ENCODE results near the gene GNAQ. TPM values are rescaled to one million over a fixed set of nuclear protein-coding genes. Genes with fewer than 3 reads are reported as not detected.

Gene GNAQ
- total RNA-seq, 1 donor from 2014 or later, result 55.2 TPM

GRCh38 chr9:77912895-77913693, 118.5 kb downstream of the GNAQ start:
- DNase-seq (ENCODE audit: extremely low read depth, low read depth, low spot score), result no peak

DNA sequence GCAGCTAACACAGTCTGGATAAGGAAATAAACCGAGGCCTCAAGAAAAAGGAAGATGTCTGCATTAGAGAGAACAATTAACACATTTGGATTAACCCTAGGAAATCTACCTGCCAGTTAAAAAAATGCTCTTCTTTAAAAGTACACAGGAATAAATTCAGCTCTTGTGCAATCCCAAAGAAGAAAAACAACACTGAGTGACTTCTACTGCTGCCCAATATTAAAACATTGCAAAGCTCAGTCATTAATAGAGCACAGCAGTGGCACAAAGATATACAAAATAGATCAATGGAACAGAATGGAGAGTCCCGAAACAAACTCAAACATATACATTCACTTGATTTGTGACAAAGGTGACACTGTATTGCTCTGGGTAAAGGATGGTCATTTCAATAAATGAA, 119.7 kb downstream of the GNAQ start:
- no peak for DNase-seq (ENCODE audit: extremely low read depth, low read depth, low spot score)

DNA sequence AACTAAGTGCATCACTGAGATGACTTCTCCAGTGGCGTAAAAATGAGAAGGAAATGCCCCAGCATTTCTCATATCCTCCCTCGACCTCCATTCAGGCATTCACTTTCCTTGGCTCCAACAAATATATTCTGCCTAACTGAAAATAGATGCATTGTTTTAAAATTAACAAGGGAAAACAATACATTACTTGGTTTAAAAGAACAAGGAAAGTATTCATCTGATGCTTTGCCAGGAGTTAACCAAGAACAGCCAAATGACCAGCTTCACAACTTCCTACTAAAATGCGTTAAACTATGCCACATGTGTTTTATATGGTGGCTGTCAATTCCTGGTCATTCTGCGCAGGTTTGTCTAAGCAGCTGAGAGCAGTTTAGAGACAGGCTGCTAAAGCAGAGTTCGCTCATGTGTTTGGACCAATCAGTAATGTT, 121.4 kb downstream of the GNAQ start:
- DNase-seq (ENCODE audit: extremely low read depth, low read depth, low spot score), result no peak

- no peak for DNase-seq (ENCODE audit: extremely low read depth, low read depth, low spot score)
Observed at GRCh38 chr9:77909306-77909705, 122.3 kb downstream of the GNAQ start.

DNA sequence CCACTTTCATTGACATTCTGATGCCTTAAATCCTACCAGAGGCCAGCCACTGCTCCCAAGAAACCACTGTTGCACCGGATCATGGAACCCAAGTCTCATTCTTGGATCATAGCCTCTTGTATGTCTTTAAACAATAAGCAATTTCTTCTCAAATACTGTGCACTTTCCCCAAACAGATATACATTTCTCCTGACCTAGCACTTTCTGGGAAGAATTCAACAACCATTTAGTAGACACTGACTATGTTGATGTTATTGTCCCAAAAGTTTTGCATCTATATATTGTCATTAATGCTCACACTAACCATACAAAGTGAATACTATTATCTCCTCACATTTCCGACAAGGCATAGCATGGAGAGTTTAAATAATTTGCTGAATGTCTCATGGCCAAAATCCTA, 123.3 kb downstream of the GNAQ start:
- no peak for DNase-seq (ENCODE audit: extremely low read depth, low read depth, low spot score)

- DNase-seq (ENCODE audit: extremely low read depth, low read depth, low spot score), result no peak
Observed at GRCh38 chr9:77907585-77907984, 124.0 kb downstream of the GNAQ start.

DNA sequence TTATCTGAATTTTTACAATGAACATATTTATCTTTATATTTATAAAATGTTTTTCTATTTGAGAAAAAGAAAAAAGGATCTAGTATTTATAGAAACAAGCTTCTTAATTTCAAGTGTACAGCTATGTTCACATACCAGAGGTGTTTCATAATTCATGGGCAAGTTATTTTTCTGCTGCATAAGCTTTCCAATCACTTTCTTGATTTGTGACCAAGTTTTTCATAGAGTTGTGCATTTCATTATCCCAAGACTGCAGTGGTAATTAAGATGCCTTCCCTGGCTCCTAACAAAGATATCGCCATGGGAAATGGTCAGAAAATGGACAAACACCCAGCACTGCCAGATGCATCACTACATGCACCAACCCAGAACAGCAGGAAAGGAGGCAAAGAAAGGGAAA, 124.6 kb downstream of the GNAQ start:
- DNase-seq (ENCODE audit: extremely low read depth, low read depth, low spot score), result no peak

- DNase-seq (ENCODE audit: extremely low read depth, low read depth, low spot score), result no peak
Observed at GRCh38 chr9:77903666-77904285, 127.8 kb downstream of the GNAQ start.

GRCh38 chr9:77901771-77902170, 129.8 kb downstream of the GNAQ start:
- no peak for DNase-seq (ENCODE audit: extremely low read depth, low read depth, low spot score)

- no peak for DNase-seq (ENCODE audit: extremely low read depth, low read depth, low spot score)
Observed at GRCh38 chr9:77901018-77901417, 130.6 kb downstream of the GNAQ start.

- DNase-seq (ENCODE audit: extremely low read depth, low read depth, low spot score), result no peak
Observed at GRCh38 chr9:77899679-77900354, 131.8 kb downstream of the GNAQ start.

DNA sequence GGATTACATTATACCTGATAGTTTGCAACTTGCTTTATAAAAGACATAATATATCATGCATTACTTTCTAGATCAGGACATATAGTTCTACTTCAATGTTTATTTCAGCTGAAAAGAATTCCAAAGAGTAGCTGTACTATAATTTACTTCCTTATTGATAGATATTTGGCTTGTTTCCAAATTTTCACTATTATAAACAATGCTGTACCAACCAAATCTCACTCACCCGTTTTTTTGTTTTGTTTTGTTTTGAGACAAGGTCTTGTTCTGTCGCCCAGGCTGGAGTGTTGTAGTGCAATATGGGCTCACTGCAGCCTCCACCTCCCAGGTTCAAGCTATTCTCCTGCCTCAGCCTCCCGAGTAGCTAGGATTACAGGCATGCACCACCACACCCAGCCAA, 132.7 kb downstream of the GNAQ start:
- no peak for DNase-seq (ENCODE audit: extremely low read depth, low read depth, low spot score)

DNA sequence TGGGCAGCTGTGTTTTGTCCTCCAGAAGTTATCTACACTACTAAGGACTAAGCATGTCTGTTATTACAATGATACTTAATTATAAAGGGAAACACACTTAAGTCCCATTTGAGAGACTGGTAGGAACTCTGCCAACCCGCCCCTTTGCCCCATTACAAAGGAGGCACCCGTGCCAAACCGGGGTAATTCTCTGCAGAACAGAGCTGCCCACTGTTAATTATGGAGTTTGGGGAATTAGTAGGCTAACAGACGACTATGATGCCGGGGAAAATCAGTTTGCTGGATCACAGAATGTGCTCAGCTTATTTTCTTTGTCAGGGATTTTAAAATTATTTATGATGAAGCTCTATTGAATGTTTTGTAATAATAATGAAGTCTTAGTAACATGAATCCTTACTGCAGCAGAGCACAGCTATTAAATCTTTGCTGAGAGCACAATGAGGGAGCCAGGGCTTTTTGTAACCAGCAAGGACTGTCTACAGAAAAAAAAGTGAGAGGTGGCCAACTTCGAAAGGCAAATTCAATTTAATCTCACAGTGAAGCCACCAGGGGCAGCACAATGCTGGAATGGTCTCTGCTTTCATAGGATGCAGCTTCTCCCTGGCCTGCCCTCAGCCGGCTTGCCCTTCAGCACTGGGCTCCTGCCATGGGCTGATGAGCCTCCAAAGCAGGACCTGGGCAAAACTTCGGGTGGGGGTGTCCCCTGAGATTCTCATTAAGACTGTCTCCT, 134.5 kb downstream of the GNAQ start:
- no peak for DNase-seq (ENCODE audit: extremely low read depth, low read depth, low spot score)

- no peak for DNase-seq (ENCODE audit: extremely low read depth, low read depth, low spot score)
Observed at GRCh38 chr9:77896269-77896937, 135.2 kb downstream of the GNAQ start.

- DNase-seq (ENCODE audit: extremely low read depth, low read depth, low spot score), result no peak
Observed at GRCh38 chr9:77893706-77894105, 137.9 kb downstream of the GNAQ start.

GRCh38 chr9:77892955-77893514, 138.6 kb downstream of the GNAQ start:
- DNase-seq (ENCODE audit: extremely low read depth, low read depth, low spot score), result no peak

- DNase-seq (ENCODE audit: extremely low read depth, low read depth, low spot score), result no peak
Observed at GRCh38 chr9:77892171-77892570, 139.4 kb downstream of the GNAQ start.

- DNase-seq (ENCODE audit: extremely low read depth, low read depth, low spot score), result no peak
Observed at GRCh38 chr9:77891128-77891800, 140.3 kb downstream of the GNAQ start.

- no peak for DNase-seq (ENCODE audit: extremely low read depth, low read depth, low spot score)
Observed at GRCh38 chr9:77887662-77888061, 143.9 kb downstream of the GNAQ start.
